Uterus (tissue), 4 donors: ENCODE measurements around the gene IFT57. TPM values are rescaled to one million over a fixed set of nuclear protein-coding genes. Genes with fewer than 3 reads are reported as not detected.

ENCODE experiments used
- DNase-seq, 2 donors: peaks; one replicate each; pipeline ENCODE4 v3.0.0-alpha.2; 2019 to 2020
- H3K27ac ChIP-seq, 2 donors: fragments of 200-600 bp; sonication (generic); 1 replicate in 1 of 2; 2 replicates in 1 of 2; pipeline ENCODE4 v1.5.1; 2016 to 2018
- H3K27me3 ChIP-seq, 2 donors: fragments of 200-600 bp; sonication (generic); one replicate each; pipeline ENCODE4 v1.5.1; 2018 to 2019; ENCODE audit warnings: control low read depth in 1 of 2
- H3K36me3 ChIP-seq, 2 donors: fragments of 200-600 bp; sonication (generic); one replicate each; pipeline ENCODE4 v1.5.1; 2019; ENCODE audit warnings: control low read depth in 1 of 2
- H3K4me1 ChIP-seq, 2 donors: fragments of 200-600 bp; sonication (generic); one replicate each; pipeline ENCODE4 v1.5.1; 2018 to 2019; ENCODE audit warnings: control low read depth in 1 of 2
- H3K4me3 ChIP-seq, 2 donors: fragments of 200-600 bp; sonication (generic); 1 replicate in 1 of 2; 2 replicates in 1 of 2; pipeline ENCODE4 v1.5.1; 2018 to 2019; ENCODE audit warnings: mild to moderate bottlenecking in 1 of 2
- H3K9me3 ChIP-seq, 2 donors: fragments of 200-600 bp; sonication (generic); one replicate each; pipeline ENCODE4 v1.5.1; 2019; ENCODE audit warnings: control low read depth in 1 of 2
- CTCF ChIP-seq, 4 experiments: fragments of 200-600 bp in 2 of 4; fragments of 450-650 bp in 2 of 4; sonication (generic) in 2 of 4; IDR thresholded peaks; one replicate each; pipeline ENCODE4 v1.5.1; 2016 to 2019; ENCODE audit warnings: antibody characterized with exemption in 4 of 4, mild to moderate bottlenecking in 2 of 4, moderate library complexity in 1 of 4
- POLR2A ChIP-seq, 2 donors: fragments of 450-650 bp; IDR thresholded peaks; one replicate each; pipeline ENCODE4 v1.6.1; 2016; ENCODE audit warnings: antibody characterized with exemption in 2 of 2, mild to moderate bottlenecking in 1 of 2, moderate library complexity in 1 of 2
- intact Hi-C: fragments of 100-400 bp; cut with DNase I; formaldehyde crosslinking; loops from one replicate; pipeline ENCODE4 v1.15.1; 2023; ENCODE audit warnings: low total_unique reads
- total RNA-seq, 4 donors: library from RNA; depleted of rRNA in 3 of 4; stranded (reverse); fragments of >200 nt in 3 of 4; gene quantifications; one replicate each; pipeline versions ENCODE4 v1.1.0 to v1.2.4, GENCODE V29; 2014 to 2023
- donor health status: DM: yes; HTN: yes; CAD: no.

IFT57 gene
- total RNA-seq, 4 donors from 2014 or later: 40.0 to 60.9 (median 55.3) TPM

GRCh38 chr3:108110934-108111333 is 111.3 kb downstream of the IFT57 start:
- Histone ChIP-seq H3K36me3 (no peaks in the 10 kb centered on the region), H3K4me3 (no peak overlapping the region), H3K9me3 (no peaks in the 10 kb centered on the region), H3K4me1 (no peaks in the 10 kb centered on the region), H3K27ac (no peak overlapping the region), H3K27me3 (no peaks in the 10 kb centered on the region)
- no peak for TF ChIP-seq POLR2A (IDR thresholded peaks at IDR 0.05)
- TF ChIP-seq CTCF (IDR thresholded peaks at IDR 0.05): no peak
- intact Hi-C loops: no loop called here
- no peak for DNase-seq

Other genes with a start within 250 kb of the IFT57 start
- 100 to 1,000 TPM in 1 of 4 donors, 10 to 100 TPM in 3; 29.2 to 210 (median 67.1) TPM for gene CD47, start 131.4 kb downstream of the IFT57 start, total RNA-seq
- gene HHLA2, start 74.1 kb upstream of the IFT57 start, total RNA-seq: 1 to 10 TPM in 1 of 4 donors, under 1 TPM in 1, not detected in 2; 0.18 to 1.0 TPM